Vagina (tissue), 2 donors: ENCODE measurements around the gene PBX1. TPM values are rescaled to one million over a fixed set of nuclear protein-coding genes. Genes with fewer than 3 reads are reported as not detected.

Experiments used
- DNase-seq, 2 donors: peaks; one replicate each; pipeline ENCODE4 v3.0.0-alpha.2; 2017; ENCODE audit errors: extremely low spot score in 2 of 2
- H3K27ac ChIP-seq: fragments of 200-600 bp; sonication (generic); one replicate; pipeline ENCODE4 v1.5.1; 2019
- H3K27me3 ChIP-seq: fragments of 200-600 bp; sonication (generic); one replicate; pipeline ENCODE4 v1.5.1; 2019
- H3K36me3 ChIP-seq, 2 donors: fragments of 200-600 bp; sonication (generic); one replicate each; pipeline ENCODE4 v1.5.1; 2017 to 2019
- H3K4me1 ChIP-seq: fragments of 200-600 bp; sonication (generic); one replicate; pipeline ENCODE4 v1.5.1; 2019
- H3K4me3 ChIP-seq, 2 donors: fragments of 200-600 bp; sonication (generic); 1 replicate in 1 of 2; 2 replicates in 1 of 2; pipeline ENCODE4 v1.5.1; 2016 to 2019
- H3K9me3 ChIP-seq: fragments of 200-600 bp; sonication (generic); one replicate; pipeline ENCODE4 v1.5.1; 2019
- POLR2A ChIP-seq, 2 donors: fragments of 450-650 bp; IDR thresholded peaks; one replicate each; pipeline ENCODE4 v1.6.1; 2017; ENCODE audit warnings: antibody characterized with exemption in 2 of 2, mild to moderate bottlenecking in 2 of 2, moderate library complexity in 2 of 2
- POLR2AphosphoS5 ChIP-seq, 2 donors: sonication (generic); formaldehyde crosslinking; IDR thresholded peaks; one replicate each; pipeline ENCODE4 v1.9.0; 2017; ENCODE audit warnings: antibody characterized with exemption in 2 of 2, mild to moderate bottlenecking in 2 of 2, low read depth in 1 of 2; ENCODE audit not compliant: insufficient read depth in 1 of 2
- intact Hi-C: fragments of 100-400 bp; cut with DNase I; formaldehyde crosslinking; loops from one replicate; pipeline ENCODE4 v1.15.1; 2023
- total RNA-seq: library from RNA; depleted of rRNA; stranded (reverse); fragments of >200 nt; gene quantifications from one replicate; pipeline ENCODE4 v1.2.3, GENCODE V29; 2016
- TF ChIP-seq, protein P1 (sequence below), 3 experiments: fragments of 450-650 bp in 2 of 3; fragments of 200-600 bp in 1 of 3; sonication (generic) in 1 of 3; IDR thresholded peaks; one replicate each; pipeline ENCODE4 v1.5.1; 2017 to 2019; ENCODE audit warnings: antibody characterized with exemption in 3 of 3, mild to moderate bottlenecking in 2 of 3, moderate library complexity in 2 of 3

Gene PBX1
- total RNA-seq, 1 donor from 2014 or later: 69.0 TPM

- no peaks in the 10 kb centered on the region for H3K36me3 ChIP-seq
- TF ChIP-seq, protein P1, sequence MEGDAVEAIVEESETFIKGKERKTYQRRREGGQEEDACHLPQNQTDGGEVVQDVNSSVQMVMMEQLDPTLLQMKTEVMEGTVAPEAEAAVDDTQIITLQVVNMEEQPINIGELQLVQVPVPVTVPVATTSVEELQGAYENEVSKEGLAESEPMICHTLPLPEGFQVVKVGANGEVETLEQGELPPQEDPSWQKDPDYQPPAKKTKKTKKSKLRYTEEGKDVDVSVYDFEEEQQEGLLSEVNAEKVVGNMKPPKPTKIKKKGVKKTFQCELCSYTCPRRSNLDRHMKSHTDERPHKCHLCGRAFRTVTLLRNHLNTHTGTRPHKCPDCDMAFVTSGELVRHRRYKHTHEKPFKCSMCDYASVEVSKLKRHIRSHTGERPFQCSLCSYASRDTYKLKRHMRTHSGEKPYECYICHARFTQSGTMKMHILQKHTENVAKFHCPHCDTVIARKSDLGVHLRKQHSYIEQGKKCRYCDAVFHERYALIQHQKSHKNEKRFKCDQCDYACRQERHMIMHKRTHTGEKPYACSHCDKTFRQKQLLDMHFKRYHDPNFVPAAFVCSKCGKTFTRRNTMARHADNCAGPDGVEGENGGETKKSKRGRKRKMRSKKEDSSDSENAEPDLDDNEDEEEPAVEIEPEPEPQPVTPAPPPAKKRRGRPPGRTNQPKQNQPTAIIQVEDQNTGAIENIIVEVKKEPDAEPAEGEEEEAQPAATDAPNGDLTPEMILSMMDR (IDR thresholded peaks at IDR 0.05): no peak
- no peak for TF ChIP-seq POLR2AphosphoS5 (IDR thresholded peaks at IDR 0.05; ENCODE audit: insufficient read depth in 1 of 2, low read depth in 1 of 2)
- TF ChIP-seq POLR2A (IDR thresholded peaks at IDR 0.05): no peak
- no peak overlapping the region for H3K4me3 ChIP-seq
- intact Hi-C loops: no loop called here
- H3K9me3 ChIP-seq: no peaks in the 10 kb centered on the region
- peaks cover 97% of the 10 kb centered on the region for H3K4me1 ChIP-seq
- H3K27me3 ChIP-seq: no peaks in the 10 kb centered on the region
- peak overlapping the region; percentile 82 for H3K27ac ChIP-seq
- DNase-seq: no peak
Observed at GRCh38 chr1:164769486-164770130, 210.6 kb downstream of the PBX1 start.

GRCh38 chr1:164770131-164770529 lies 211.1 kb downstream of the PBX1 start:
- Histone ChIP-seq H3K4me3 (no peak overlapping the region), H3K27ac (peak overlapping the region; percentile 82), H3K36me3 (no peaks in the 10 kb centered on the region), H3K4me1 (peaks cover 98% of the 10 kb centered on the region), H3K27me3 (no peaks in the 10 kb centered on the region), H3K9me3 (no peaks in the 10 kb centered on the region)
- TF ChIP-seq, protein P1 (IDR thresholded peaks at IDR 0.05): no peak
- TF ChIP-seq POLR2A (IDR thresholded peaks at IDR 0.05) (no peak), POLR2AphosphoS5 (IDR thresholded peaks at IDR 0.05; ENCODE audit: insufficient read depth in 1 of 2, low read depth in 1 of 2) (no peak)
- intact Hi-C loops: no loop called here
- no peak for DNase-seq

- Histone ChIP-seq H3K36me3 (no peaks in the 10 kb centered on the region), H3K27me3 (no peaks in the 10 kb centered on the region), H3K9me3 (no peaks in the 10 kb centered on the region), H3K4me1 (peaks cover 97% of the 10 kb centered on the region), H3K27ac (peak overlapping the region; percentile 82), H3K4me3 (peak overlapping the region in 1 of 2 donors; percentile 8)
- TF ChIP-seq POLR2AphosphoS5 (IDR thresholded peaks at IDR 0.05; ENCODE audit: insufficient read depth in 1 of 2, low read depth in 1 of 2) (no peak), POLR2A (IDR thresholded peaks at IDR 0.05) (no peak)
- TF ChIP-seq, protein P1 (IDR thresholded peaks at IDR 0.05): no peak
- no peak for DNase-seq
- intact Hi-C loops: no loop called here
Observed at GRCh38 chr1:164771041-164771618, 212.1 kb downstream of the PBX1 start.

DNA sequence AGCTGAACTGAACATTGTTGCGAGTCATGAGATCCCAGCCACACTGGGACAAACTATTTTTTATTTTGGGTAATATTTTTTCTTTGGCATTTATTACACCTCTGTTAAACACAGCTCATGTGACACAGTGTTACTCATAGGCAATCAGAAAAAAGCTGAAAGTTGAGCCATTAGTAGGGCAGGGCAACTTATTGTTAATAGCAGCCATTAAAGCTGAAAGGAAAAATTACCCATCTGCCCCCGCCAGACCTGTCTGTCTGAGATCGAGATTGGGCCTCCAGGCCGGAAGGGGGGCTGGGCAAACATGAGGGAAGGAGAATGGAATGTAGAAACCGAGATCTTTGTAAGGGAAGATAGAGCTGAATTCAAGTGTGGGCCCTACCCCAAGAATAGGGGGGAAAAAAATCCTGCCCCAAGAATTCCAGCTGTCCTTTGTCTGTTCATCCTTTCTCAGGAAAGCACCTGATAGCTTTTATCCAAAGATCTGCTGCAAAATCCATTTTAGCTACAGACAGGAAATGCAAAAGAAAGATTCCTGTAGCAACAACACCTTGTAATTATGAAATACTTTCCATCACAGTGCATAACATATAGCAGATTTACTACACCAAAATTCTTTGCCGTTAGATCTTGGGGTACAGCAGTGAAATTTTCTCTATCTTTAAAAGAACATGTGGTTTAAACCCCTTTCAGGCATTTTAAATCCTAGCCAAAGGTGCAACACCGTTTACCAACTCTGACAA lies 212.8 kb downstream of the PBX1 start:
- H3K36me3 ChIP-seq: no peaks in the 10 kb centered on the region
- H3K4me3 ChIP-seq: no peak overlapping the region
- intact Hi-C loops: no loop called here
- H3K4me1 ChIP-seq: peaks cover 95% of the 10 kb centered on the region
- DNase-seq: peak in 1 of 2 donors; percentile 89
- peak; percentile 20 to 90 for TF ChIP-seq POLR2AphosphoS5 (IDR thresholded peaks at IDR 0.05; ENCODE audit: insufficient read depth in 1 of 2, low read depth in 1 of 2)
- no peak for TF ChIP-seq POLR2A (IDR thresholded peaks at IDR 0.05)
- H3K27me3 ChIP-seq: no peaks in the 10 kb centered on the region
- no peaks in the 10 kb centered on the region for H3K9me3 ChIP-seq
- peak overlapping the region; percentile 82 for H3K27ac ChIP-seq

DNA sequence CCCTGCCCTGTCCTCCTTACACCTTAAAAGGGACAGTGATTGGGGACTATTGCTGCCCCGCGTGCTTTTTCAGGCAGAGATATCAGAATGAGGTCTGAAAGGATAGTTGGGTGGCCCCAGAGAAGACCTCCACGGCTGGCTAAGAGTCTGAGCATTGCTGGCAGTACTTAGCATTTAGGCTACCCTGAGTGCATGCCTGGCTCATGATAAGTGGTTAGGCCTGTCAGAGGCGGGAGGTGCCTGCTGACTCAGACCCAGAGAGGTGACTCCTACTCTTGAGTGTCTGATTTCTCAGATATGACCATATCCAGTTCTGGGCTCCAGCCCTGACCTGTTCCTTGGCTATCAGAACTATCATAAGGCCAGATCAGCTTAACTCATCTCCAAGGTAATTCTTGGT lies 213.7 kb downstream of the PBX1 start:
- intact Hi-C loops: no loop called here
- Histone ChIP-seq H3K4me1 (peaks cover 94% of the 10 kb centered on the region), H3K9me3 (no peaks in the 10 kb centered on the region), H3K27ac (peak overlapping the region; percentile 82), H3K36me3 (no peaks in the 10 kb centered on the region), H3K4me3 (no peak overlapping the region), H3K27me3 (no peaks in the 10 kb centered on the region)
- TF ChIP-seq, protein P1 (IDR thresholded peaks at IDR 0.05): no peak
- peak in 1 of 2 donors; percentile 71 for TF ChIP-seq POLR2AphosphoS5 (IDR thresholded peaks at IDR 0.05; ENCODE audit: insufficient read depth in 1 of 2, low read depth in 1 of 2)
- no peak for DNase-seq
